Measurements from ENCODE around the gene MAIP1.

The MAIP1 gene

DNA sequence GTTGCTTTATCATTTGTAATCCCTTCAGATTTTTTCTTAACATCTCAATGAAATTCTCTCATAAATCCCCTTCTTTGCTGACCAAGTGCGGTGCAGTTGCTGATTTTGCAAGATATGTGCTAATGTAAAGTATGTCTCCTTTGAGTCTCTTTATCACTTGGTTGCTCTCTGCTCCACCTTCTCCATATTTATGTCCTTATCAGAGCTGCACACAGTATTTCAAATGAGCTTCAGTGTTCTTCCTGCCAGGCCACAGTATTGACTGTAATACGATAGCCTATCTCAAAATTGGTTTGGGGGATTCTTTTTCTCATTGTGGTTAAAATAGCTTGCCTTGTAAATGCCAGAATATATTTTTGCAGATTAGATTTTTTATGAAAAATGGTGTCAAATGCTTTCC is 32.2 kb downstream of the MAIP1 start:
- no peak for DNase-seq (ENCODE audit: low read depth in 4 of 4, low spot score in 1 of 4)

DNA sequence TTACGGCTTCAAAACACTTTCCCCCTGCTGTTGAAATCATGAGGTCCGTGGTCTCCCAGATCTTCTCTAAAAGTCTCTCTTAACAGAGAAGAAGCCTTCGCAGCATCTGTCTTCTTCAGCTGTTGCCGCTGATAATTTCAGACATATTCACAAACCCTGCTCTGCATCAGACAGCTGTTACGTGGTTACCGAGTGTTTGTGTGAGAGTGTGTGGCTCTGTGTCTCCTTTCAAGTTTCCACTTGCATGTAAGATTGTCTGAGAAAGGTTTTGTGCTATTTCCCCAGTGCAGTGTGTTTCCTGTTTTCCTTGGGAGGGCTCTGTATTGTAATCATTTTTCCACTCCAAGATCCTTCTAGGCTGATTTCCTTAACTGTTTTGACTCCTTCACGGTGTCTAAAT is 32.8 kb downstream of the MAIP1 start:
- DNase-seq (ENCODE audit: low read depth in 4 of 4, low spot score in 1 of 4) = no peak

DNA sequence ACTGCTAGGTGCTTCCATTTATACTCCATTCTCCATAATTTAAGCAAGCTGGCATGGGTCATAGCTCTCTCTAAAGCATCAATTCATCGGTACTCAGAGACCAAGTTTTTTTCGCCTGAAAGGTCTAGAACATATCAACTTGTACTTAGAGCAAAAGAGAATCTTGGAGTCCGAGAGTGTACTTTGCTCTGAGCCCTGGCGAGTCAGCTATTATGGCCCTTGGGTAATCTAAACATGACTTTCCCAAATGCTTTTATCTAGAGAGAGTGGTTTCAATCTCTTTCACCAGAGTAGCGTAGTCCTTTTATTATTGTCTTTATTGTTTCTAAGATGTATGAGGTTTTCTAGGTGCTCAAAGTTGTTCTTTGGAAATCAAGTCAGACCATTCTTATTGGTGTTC is 34.4 kb downstream of the MAIP1 start:
- DNase-seq (ENCODE audit: low read depth in 4 of 4, low spot score in 1 of 4) = no peak

DNA sequence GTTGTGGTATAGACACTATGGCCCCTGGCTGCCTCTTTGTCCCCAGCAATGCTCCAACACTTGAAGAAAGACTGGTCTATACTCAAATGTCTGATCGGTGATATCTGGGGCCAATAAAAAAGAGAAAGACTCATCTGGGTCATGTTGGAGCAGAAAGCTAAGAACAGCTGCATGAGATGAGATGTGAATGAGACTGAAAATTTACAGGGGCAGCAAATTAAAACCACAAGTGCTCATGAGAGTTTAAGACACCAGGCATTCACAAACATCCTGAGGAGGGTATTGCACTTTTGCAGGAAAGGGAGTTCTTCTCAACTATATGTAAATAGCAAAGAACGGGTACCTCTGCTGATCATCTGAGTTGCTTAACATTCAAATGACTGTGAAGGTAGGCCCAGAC is 36.3 kb downstream of the MAIP1 start:
- no peak for DNase-seq (ENCODE audit: low read depth in 4 of 4, low spot score in 1 of 4)

DNA sequence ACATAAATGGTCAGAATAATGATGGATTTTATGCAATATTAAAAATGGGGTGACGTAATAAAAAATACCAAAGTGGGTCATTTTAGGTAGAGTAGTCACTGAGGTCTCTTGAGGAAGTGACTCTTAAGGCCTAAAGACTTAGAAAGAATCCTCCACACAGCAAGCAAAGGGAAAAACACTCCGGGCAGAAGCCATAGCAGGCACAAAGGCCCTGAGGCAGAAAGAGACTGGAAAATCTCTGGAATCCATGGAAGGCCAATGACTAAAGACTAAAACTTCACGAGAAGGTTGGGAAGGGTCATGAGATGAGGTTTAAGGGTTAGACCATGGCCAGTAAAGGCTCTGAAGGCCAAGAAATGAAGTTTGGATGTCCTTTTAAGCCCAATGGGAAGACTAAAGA is 36.9 kb downstream of the MAIP1 start:
- no peak for DNase-seq (ENCODE audit: low read depth in 4 of 4, low spot score in 1 of 4)

DNA sequence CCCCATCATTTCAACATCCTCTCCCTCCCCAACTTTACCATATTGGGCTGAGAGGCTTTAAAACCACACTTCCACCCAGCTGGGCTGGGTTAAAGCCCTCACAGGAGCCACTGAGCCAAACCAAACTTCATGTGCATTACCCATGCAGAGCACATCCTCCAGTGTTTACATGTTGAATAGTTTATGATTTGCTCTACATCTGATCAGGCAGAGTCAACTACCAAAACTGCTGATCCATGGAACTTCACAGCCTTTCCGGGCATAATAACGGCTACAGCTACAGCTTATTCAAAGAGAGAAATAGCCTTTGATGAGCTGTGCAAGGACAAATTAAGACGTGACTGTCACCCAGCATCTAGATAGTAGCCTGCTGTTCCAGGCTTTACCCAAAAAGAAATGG is 39.0 kb downstream of the MAIP1 start:
- no peak for DNase-seq (ENCODE audit: low read depth in 4 of 4, low spot score in 1 of 4)

DNA sequence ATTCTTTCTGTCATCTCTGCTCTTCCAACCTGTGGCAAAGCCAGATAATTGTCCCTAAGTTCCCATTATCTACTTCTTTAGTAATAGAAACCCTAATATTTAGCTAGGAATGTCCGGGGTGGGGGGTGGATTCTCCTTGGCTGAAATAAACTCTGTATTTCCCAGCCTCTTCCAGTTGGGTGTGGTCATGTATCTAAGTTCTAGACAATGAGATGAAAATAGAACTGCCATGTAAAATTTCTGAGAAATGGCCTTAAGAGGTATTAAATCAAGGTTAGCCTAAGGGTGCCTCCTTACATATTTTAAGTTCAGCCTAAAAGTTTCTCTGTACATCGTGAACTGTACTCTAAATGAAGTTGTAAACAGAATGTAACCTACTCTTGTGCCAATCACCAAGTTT is 39.5 kb downstream of the MAIP1 start:
- DNase-seq (ENCODE audit: low read depth in 4 of 4, low spot score in 1 of 4) = no peak

DNA sequence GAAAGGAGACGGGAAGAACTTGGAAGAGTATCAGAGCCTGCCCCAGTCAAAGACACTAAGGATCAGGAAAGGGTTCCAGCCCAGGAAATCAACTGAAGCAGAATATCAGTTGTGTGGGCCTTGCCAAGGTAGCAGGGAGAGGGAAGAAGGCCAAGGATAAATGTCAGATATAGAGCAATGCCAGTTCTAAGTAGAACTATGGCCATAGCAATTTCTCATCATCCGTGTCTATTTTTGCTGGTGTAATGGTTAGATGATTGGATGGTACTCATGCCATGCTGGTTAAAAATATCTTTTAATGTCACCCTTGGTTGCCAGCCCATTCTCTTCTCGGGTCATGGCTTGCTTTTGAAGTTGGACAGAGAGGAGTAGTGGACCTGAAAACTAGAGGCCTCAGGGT is 41.9 kb downstream of the MAIP1 start:
- no peak for DNase-seq (ENCODE audit: low read depth in 4 of 4, low spot score in 1 of 4)

DNA sequence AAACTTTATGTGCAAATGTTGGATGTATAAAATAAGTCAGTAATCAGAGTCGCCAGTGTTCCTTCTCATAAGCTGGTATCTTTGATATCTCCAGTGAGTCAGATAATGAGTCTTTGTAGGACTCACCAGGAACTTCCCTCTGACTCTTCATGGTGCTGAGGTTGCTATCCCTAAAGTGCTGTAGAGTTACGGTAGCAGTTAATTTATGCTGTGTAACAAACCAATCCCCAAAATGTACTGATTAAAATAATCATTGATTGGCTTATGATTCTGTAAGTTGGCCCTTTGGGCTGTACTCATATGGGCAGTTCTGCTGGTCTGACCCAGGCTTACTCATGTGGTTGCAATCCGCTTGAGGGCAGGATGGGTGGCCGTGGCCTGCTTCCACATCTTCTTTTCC is 43.8 kb downstream of the MAIP1 start:
- no peak for DNase-seq (ENCODE audit: low read depth in 4 of 4, low spot score in 1 of 4)

DNA sequence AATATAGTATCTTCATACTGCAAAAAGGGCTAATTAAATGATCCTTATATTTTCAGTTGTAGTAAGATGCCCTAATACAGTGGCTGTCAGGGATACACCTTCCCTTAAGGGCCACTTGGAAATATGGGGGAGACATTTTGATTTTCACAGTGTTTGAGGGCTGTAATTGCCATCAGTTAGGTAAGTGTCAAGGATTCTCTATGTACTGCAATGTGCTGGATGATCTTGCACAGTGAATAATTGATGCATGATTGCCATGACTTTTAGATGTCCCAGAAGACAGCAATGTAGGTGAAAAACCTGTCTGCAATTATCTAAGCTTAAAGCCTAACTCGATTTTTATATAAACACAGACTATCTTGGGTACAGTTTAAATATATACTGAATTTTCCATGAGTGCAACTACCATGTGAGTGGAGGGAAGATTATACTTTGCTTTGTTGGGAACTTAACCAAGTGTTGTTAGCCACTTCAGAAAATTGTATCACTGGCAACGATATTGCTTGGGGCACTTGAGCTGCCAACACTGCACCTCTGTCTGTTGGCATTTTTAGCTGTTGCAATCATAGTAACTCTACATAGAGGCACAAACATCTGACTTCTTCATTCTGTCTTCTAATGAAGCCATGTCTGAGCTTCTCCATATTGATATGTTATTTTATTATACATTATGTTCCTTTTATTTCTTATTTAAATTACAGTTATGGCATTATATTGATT is 45.2 kb downstream of the MAIP1 start:
- DNase-seq (ENCODE audit: low read depth in 4 of 4, low spot score in 1 of 4) = no peak

DNA sequence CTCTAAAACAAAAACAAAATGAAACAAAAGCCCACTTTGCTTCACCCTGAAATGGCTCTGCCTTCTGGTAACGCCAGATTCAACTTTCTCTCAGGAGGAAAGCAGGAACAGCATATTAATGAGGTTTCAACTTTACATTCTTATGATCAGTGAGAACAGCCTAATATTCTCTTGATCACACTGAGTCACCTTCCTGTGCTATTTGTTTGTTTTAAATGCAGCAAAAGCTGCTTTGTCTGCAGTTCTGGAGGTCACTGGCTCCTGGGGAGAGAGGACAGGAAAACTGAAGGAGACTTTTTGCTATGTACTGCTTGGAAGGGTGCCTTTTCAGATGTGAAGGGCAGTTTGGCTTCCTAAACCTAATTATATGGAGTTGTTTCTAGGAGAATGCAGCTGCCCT is 48.1 kb downstream of the MAIP1 start:
- DNase-seq (ENCODE audit: low read depth in 4 of 4, low spot score in 1 of 4) = no peak

DNA sequence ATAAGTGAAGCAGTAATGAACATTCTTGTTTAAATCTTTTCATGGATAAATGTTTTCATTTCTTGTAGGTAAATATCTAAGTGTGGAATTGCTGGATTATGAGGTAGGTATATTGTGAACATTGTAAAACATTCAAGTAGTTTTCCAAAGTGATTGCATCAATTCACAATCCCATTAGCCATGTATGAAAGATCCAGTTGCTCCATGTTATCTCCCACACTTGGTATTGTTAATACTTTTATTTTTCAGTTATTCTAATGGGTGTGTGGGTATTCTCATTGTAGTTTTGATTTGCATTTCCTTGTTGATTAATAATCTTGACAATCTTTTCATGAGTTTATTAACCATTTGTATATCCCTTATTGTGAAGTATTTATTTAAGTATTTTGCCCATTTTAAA is 50.3 kb downstream of the MAIP1 start:
- DNase-seq (ENCODE audit: low read depth in 4 of 4, low spot score in 1 of 4) = no peak

DNA sequence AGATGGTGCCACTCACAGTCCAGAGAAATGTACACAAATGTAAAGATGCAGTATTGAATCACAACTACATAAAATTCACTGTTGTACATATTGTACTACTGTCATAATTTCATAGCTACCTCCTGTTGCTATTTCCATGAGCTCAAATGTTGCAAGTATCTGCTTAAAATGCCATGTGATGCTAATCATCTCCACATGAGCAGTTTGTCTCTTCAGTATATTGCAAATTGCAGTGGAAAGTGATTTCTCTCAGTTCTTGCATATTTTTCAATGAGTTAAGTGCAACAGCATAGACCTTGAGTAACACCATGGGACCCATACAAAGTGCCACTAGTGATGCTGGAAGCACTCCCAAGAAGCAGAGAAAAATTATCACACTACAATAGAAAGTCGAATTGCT is 51.9 kb downstream of the MAIP1 start:
- no peak for DNase-seq (ENCODE audit: low read depth in 4 of 4, low spot score in 1 of 4)

DNA sequence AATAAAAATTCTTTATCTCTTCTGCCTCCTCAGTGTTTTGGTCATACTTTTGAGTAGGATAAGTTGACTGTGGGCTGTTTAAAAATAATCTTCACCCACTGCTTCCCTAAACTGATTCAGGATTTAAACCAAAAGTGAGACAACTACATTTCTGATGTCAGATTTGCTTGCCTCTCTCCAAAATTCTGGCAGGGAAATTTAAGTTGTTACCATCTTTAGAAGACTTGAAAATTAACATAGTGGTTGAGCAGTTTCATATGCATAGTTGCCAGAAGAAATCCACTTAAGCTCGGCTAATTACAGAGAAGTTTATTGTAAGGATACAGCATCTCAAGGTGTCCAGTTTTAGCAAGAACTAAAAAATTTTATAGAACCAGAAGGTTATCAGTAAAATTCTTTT is 57.0 kb downstream of the MAIP1 start:
- no peak for DNase-seq (ENCODE audit: low read depth in 4 of 4, low spot score in 1 of 4)

Measured in stimulated activated CD4-positive, alpha-beta T cell treated with anti-CD3 and anti-CD28 coated beads, Interleukin-1b, Interleukin-23, amount 100 ng/mL, for 24 hours (primary cell).